DND-41 (cell line): Measurements from ENCODE around the gene FZD8.

ENCODE experiments used
- ATAC-seq: fragments of 200-7000 bp; cut with Tn5 transposase; 3 replicates; pipeline ENCODE4 v1.9.1; 2021; ENCODE audit warnings: low read depth; ENCODE audit not compliant: insufficient read depth
- DNase-seq: peaks from one replicate; pipeline ENCODE4 v3.0.0-alpha.2; 2020
- H2AFZ ChIP-seq: 2 replicates; pipeline ENCODE4 v1.6.0; 2012; ENCODE audit warnings: low read depth, low read length
- H3K27ac ChIP-seq: 2 replicates; pipeline ENCODE4 v1.5.1; 2012; ENCODE audit warnings: low read length, inconsistent platforms
- H3K27me3 ChIP-seq: fragments of 200-600 bp; sonication (generic); 2 replicates; pipeline ENCODE4 v1.6.0; 2012; ENCODE audit warnings: low read length, mild to moderate bottlenecking, inconsistent platforms; ENCODE audit not compliant: insufficient read depth, poor library complexity
- H3K36me3 ChIP-seq: 2 replicates; pipeline ENCODE4 v1.5.1; 2012; ENCODE audit warnings: low read length, inconsistent platforms; ENCODE audit not compliant: insufficient read depth
- H3K4me1 ChIP-seq: 2 replicates; pipeline ENCODE4 v1.5.1; 2012; ENCODE audit warnings: mild to moderate bottlenecking, low read length; ENCODE audit not compliant: insufficient read depth
- H3K4me2 ChIP-seq: 2 replicates; pipeline ENCODE4 v1.6.0; 2012; ENCODE audit warnings: mild to moderate bottlenecking, moderate library complexity, low read length, inconsistent platforms; ENCODE audit not compliant: insufficient read depth
- H3K4me3 ChIP-seq, 2 experiments: fragments of 200-600 bp in 1 of 2; shearing (Covaris generic) in 1 of 2; 2 replicates each; pipeline ENCODE4 v1.5.1; 2012 to 2016; ENCODE audit warnings: inconsistent platforms in 2 of 2, low read length in 2 of 2, mild to moderate bottlenecking in 2 of 2, low read depth in 1 of 2, moderate library complexity in 1 of 2
- H3K79me2 ChIP-seq: 2 replicates; pipeline ENCODE4 v1.6.0; 2012; ENCODE audit warnings: low read length, inconsistent platforms; ENCODE audit not compliant: insufficient read depth
- H3K9ac ChIP-seq: 2 replicates; pipeline ENCODE4 v1.6.0; 2012; ENCODE audit warnings: low read depth, mild to moderate bottlenecking, inconsistent platforms, low read length, moderate library complexity
- H3K9me3 ChIP-seq: 2 replicates; pipeline ENCODE4 v1.5.1; 2012; ENCODE audit warnings: low read length, moderate library complexity, mild to moderate bottlenecking, inconsistent platforms; ENCODE audit not compliant: insufficient read depth, severe bottlenecking
- H4K20me1 ChIP-seq: 2 replicates; pipeline ENCODE4 v1.6.0; 2012; ENCODE audit warnings: low read length; ENCODE audit not compliant: insufficient read depth
- EZH2 ChIP-seq: IDR thresholded peaks from 3 replicates; pipeline ENCODE4 v1.6.1; 2012; ENCODE audit warnings: borderline replicate concordance, low read depth, mild to moderate bottlenecking, moderate library complexity, low read length, inconsistent platforms; ENCODE audit not compliant: severe bottlenecking
- TF ChIP-seq, protein P1 (sequence below): IDR thresholded peaks from 2 replicates; pipeline ENCODE4 v1.5.1; 2012; ENCODE audit warnings: borderline replicate concordance, low read length, moderate library complexity, mild to moderate bottlenecking; ENCODE audit not compliant: poor library complexity, severe bottlenecking; ENCODE audit errors: extremely low read depth

Gene FZD8

DNA sequence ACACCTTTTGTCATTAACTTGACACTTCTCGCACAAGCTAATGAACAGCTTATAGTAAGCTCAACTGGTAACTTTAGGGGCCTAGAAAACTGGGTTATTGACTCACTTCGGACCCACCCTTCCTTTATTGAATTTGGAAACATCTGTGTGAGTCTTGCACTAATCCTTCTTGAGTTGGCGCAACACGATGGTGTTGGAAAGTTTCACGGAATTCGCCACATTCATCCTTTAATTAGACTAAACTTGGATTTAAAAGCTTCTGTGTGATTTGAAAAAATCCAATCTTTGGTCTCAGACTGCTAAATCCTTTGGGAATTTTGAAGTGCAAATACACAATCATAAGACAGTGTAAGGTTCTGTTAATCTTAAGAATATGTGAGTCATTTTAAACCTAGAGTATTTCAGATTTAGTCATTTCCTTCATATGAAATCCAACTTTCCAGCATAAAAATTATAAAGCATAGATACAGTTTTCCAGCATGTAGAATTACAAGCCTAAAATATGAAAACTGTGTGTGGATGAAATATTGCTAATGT, 15.1 kb downstream of the FZD8 start:
- H3K9ac ChIP-seq: no peak overlapping the region
- no peak overlapping the region for H2AFZ ChIP-seq
- no peaks in the 10 kb centered on the region for H4K20me1 ChIP-seq
- no peak for DNase-seq
- no peak for TF ChIP-seq EZH2
- TF ChIP-seq, protein P1, sequence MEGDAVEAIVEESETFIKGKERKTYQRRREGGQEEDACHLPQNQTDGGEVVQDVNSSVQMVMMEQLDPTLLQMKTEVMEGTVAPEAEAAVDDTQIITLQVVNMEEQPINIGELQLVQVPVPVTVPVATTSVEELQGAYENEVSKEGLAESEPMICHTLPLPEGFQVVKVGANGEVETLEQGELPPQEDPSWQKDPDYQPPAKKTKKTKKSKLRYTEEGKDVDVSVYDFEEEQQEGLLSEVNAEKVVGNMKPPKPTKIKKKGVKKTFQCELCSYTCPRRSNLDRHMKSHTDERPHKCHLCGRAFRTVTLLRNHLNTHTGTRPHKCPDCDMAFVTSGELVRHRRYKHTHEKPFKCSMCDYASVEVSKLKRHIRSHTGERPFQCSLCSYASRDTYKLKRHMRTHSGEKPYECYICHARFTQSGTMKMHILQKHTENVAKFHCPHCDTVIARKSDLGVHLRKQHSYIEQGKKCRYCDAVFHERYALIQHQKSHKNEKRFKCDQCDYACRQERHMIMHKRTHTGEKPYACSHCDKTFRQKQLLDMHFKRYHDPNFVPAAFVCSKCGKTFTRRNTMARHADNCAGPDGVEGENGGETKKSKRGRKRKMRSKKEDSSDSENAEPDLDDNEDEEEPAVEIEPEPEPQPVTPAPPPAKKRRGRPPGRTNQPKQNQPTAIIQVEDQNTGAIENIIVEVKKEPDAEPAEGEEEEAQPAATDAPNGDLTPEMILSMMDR: no peak
- no peaks in the 10 kb centered on the region for H3K4me1 ChIP-seq
- H3K9me3 ChIP-seq: no peaks in the 10 kb centered on the region
- no peak overlapping the region for H3K4me2 ChIP-seq
- H3K27ac ChIP-seq: no peak overlapping the region
- H3K4me3 ChIP-seq: no peak overlapping the region
- ATAC-seq: no peak
- no peaks in the 10 kb centered on the region for H3K79me2 ChIP-seq
- H3K36me3 ChIP-seq: no peaks in the 10 kb centered on the region
- no peaks in the 10 kb centered on the region for H3K27me3 ChIP-seq

DNA sequence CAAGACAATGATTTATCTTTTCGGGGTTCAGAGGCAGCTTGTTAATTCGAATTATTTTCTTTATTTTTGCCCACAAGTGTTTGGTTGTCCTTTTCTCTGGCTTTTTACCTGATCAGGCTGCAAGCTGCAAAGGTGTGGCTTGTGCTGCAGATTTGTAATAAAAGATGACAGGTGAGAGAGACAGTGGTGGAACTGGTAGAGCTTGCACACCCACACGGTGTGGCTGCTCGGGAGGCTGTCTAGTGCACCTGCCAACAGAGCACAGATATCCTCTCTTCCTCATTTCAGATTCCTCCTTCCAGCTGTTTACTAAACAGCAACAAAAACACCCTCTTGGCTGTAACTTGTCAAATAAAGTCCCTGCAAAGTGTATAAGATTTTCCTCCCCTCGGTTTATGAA, 27.8 kb downstream of the FZD8 start:
- no peaks in the 10 kb centered on the region for H3K9me3 ChIP-seq
- ATAC-seq: no peak
- no peak overlapping the region for H2AFZ ChIP-seq
- DNase-seq: no peak
- H3K79me2 ChIP-seq: no peaks in the 10 kb centered on the region
- H3K27ac ChIP-seq: no peak overlapping the region
- no peaks in the 10 kb centered on the region for H3K4me1 ChIP-seq
- H3K4me2 ChIP-seq: no peak overlapping the region
- H3K36me3 ChIP-seq: no peaks in the 10 kb centered on the region
- peaks cover 15% of the 10 kb centered on the region for H3K27me3 ChIP-seq
- no peak for TF ChIP-seq EZH2
- TF ChIP-seq, protein P1: no peak
- no peak overlapping the region for H3K4me3 ChIP-seq
- no peaks in the 10 kb centered on the region for H4K20me1 ChIP-seq
- H3K9ac ChIP-seq: no peak overlapping the region

DNA sequence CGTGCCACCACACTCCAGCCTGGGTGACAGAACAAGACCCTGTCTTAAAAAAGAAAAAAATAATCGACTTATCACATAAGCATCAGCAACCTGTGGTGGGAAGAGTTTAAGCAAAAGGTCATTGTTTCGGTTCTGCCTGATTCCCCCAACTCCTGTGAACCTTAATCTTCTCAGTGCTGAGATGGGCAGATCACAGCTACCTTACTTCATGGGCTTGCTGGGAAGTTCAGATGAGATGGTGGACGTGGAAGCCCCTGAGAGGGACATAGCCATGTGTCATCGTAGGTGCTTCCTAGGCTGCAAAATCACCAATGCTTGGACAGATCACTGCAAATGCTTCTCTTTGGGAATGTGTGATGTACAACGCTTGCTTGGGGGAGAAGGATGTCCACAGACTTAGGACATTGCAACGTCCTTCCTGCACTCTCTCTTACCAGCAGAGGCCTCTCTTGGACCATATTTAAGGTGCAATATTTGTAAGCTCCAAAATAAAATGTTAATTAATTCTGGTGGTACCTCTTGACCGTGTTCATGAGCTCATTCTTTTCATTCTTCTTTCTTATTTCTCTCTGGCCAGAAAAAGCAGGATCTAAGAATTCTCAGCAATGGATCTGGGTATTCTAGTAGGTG, 28.4 kb downstream of the FZD8 start:
- Histone ChIP-seq H2AFZ (no peak overlapping the region), H3K9me3 (no peaks in the 10 kb centered on the region), H3K36me3 (no peaks in the 10 kb centered on the region), H3K27ac (no peak overlapping the region), H3K4me3 (no peak overlapping the region), H3K4me2 (no peak overlapping the region), H3K27me3 (peaks cover 15% of the 10 kb centered on the region), H3K4me1 (no peaks in the 10 kb centered on the region), H3K79me2 (no peaks in the 10 kb centered on the region), H3K9ac (no peak overlapping the region), H4K20me1 (no peaks in the 10 kb centered on the region)
- TF ChIP-seq EZH2: no peak
- TF ChIP-seq, protein P1: peak; percentile 43
- ATAC-seq: no peak
- no peak for DNase-seq

DNA sequence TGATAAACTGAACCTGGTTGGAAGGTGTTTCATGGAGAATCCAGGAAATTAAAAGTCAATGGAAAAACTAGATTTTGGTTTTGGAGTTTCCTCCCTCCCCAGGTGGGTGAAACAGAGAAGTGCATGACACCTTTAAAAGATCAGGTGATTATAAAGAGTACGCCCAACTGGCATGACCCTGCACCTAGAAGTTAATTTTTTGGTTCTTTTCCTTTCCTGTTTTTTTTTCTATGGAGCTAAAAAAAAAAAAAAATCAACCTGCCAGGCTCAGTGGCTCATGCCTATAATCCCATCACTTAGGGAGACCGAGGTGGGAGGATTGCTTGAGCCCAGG, 29.0 kb downstream of the FZD8 start:
- Histone ChIP-seq H3K27ac (no peak overlapping the region), H3K79me2 (no peaks in the 10 kb centered on the region), H4K20me1 (no peaks in the 10 kb centered on the region), H3K9ac (no peak overlapping the region), H3K4me2 (no peak overlapping the region), H3K9me3 (no peaks in the 10 kb centered on the region), H2AFZ (no peak overlapping the region), H3K36me3 (no peaks in the 10 kb centered on the region), H3K4me1 (no peaks in the 10 kb centered on the region), H3K27me3 (peaks cover 15% of the 10 kb centered on the region), H3K4me3 (no peak overlapping the region)
- TF ChIP-seq, protein P1: no peak
- no peak for TF ChIP-seq EZH2
- ATAC-seq (no peak), DNase-seq (no peak)
